ENCODE measurements around the gene RPUSD3. TPM values are rescaled to one million over a fixed set of nuclear protein-coding genes. Genes with fewer than 3 reads are reported as not detected.

Gene RPUSD3
- total RNA-seq, 2 donors from 2014 or later = 56.9 to 67.1 TPM

DNA sequence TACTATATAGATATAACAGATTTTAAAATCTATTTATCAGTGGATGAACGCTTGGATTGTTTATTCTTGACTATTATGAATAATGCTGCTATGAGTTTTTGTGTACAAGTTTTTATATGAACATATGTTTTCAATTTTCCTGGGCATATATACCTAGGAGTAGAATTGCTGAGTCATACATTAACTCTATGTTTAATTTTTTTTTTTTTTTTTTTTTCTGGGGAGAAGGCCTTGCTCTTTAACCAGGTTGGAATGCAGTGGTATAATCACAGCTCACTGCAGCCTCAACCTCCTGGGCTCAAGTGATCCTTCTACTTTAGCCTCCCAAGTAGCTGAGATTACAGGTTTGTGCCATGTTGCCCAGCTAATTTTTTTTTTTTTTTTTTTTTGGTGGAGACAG, 27.2 kb upstream of the RPUSD3 start:
- H3K27me3 ChIP-seq (ENCODE audit: control insufficient read depth, insufficient read depth, low read length, poor library complexity, severe bottlenecking) = no peaks in the 10 kb centered on the region
- Mint-ChIP-seq H3K27ac (no peak overlapping the region), H3K27me3 (ENCODE audit: insufficient read depth) (peaks cover 4% of the 10 kb centered on the region), H3K4me1 (no peaks in the 10 kb centered on the region), H3K36me3 (ENCODE audit: low read depth) (no peaks in the 10 kb centered on the region), H3K4me3 (no peak overlapping the region), H3K9me3 (no peaks in the 10 kb centered on the region)
- no peak overlapping the region for H3K9ac ChIP-seq (ENCODE audit: extremely low read depth, low read length, poor library complexity, severe bottlenecking)
- no peak for DNase-seq
- no peaks in the 10 kb centered on the region for H3K36me3 ChIP-seq (ENCODE audit: control insufficient read depth, insufficient read depth, low read length)
- no peak overlapping the region for H3K27ac ChIP-seq (ENCODE audit: low read depth, low read length)
- H3K9me3 ChIP-seq (ENCODE audit: control insufficient read depth, low read length) = no peaks in the 10 kb centered on the region
- TF ChIP-seq, protein P1, sequence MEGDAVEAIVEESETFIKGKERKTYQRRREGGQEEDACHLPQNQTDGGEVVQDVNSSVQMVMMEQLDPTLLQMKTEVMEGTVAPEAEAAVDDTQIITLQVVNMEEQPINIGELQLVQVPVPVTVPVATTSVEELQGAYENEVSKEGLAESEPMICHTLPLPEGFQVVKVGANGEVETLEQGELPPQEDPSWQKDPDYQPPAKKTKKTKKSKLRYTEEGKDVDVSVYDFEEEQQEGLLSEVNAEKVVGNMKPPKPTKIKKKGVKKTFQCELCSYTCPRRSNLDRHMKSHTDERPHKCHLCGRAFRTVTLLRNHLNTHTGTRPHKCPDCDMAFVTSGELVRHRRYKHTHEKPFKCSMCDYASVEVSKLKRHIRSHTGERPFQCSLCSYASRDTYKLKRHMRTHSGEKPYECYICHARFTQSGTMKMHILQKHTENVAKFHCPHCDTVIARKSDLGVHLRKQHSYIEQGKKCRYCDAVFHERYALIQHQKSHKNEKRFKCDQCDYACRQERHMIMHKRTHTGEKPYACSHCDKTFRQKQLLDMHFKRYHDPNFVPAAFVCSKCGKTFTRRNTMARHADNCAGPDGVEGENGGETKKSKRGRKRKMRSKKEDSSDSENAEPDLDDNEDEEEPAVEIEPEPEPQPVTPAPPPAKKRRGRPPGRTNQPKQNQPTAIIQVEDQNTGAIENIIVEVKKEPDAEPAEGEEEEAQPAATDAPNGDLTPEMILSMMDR (conservative IDR thresholded peaks at IDR 0.05) = no peak
- no peaks in the 10 kb centered on the region for H3K4me1 ChIP-seq (ENCODE audit: control insufficient read depth, insufficient read depth, low read length)
- no peak overlapping the region for H3K4me3 ChIP-seq (ENCODE audit: low read length)
- WGBS, 2 experiments (ENCODE audit: insufficient coverage in 1 of 2, insufficient read length in 1 of 2) = no CpG with 5 or more reads among the region's 1 CpG

DNA sequence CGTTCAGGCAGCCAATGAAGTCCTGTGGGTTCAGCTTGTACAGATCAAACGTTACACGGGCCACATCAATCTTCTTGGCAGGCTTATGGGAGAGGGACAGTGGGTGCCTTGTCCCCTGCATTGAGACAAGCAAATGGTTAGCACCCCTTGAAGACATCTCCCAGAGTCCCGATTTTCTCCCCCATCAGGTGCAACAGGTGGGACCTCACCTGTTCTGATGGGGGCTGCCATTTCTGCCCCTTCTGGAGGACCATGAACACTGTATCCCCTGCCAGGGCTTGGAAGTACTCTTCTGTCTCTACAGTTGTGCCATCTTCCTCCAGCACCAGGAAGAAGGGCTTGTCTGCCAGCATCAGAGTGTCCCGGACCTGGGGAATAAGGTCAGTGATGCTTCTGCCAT, 26.1 kb upstream of the RPUSD3 start:
- no peaks in the 10 kb centered on the region for H3K36me3 ChIP-seq (ENCODE audit: control insufficient read depth, insufficient read depth, low read length)
- H3K4me3 Mint-ChIP-seq = no peak overlapping the region
- no peaks in the 10 kb centered on the region for H3K9me3 Mint-ChIP-seq
- WGBS, 2 experiments (ENCODE audit: insufficient coverage in 1 of 2, insufficient read length in 1 of 2) = 89 to 92% methylated on average over 4 to 5 of the region's 5 CpGs
- TF ChIP-seq, protein P1 (conservative IDR thresholded peaks at IDR 0.05) = no peak
- DNase-seq = no peak
- no peaks in the 10 kb centered on the region for H3K4me1 Mint-ChIP-seq
- H3K27me3 Mint-ChIP-seq (ENCODE audit: insufficient read depth) = peaks cover 4% of the 10 kb centered on the region
- H3K27ac ChIP-seq (ENCODE audit: low read depth, low read length) = no peak overlapping the region
- H3K9me3 ChIP-seq (ENCODE audit: control insufficient read depth, low read length) = no peaks in the 10 kb centered on the region
- H3K27me3 ChIP-seq (ENCODE audit: control insufficient read depth, insufficient read depth, low read length, poor library complexity, severe bottlenecking) = no peaks in the 10 kb centered on the region
- H3K9ac ChIP-seq (ENCODE audit: extremely low read depth, low read length, poor library complexity, severe bottlenecking) = no peak overlapping the region
- no peak overlapping the region for H3K4me3 ChIP-seq (ENCODE audit: low read length)
- H3K36me3 Mint-ChIP-seq (ENCODE audit: low read depth) = no peaks in the 10 kb centered on the region
- H3K27ac Mint-ChIP-seq = no peak overlapping the region
- H3K4me1 ChIP-seq (ENCODE audit: control insufficient read depth, insufficient read depth, low read length) = no peaks in the 10 kb centered on the region

DNA sequence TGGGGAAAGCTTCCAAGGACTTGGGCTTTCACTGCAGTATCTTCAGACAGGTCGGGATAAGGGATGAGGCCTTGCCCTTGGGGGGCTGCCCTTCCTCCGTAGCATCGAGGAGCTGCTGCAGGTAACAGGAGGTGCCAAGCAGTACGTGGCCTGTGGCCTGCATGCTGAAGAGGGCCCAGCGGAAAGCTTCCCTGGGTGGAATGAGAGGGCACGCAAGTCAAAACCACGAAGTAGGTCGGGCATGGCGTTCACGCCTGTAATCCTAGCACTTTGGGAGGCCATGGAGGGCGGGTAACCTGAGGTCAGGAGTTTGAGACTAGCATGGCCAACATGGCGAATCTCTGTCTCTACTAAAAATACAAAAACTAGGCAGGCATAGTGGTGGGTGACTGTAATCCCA, 23.3 kb upstream of the RPUSD3 start:
- Mint-ChIP-seq H3K27me3 (ENCODE audit: insufficient read depth) (peaks cover 10% of the 10 kb centered on the region), H3K4me1 (peaks cover 3% of the 10 kb centered on the region), H3K4me3 (no peak overlapping the region), H3K9me3 (no peaks in the 10 kb centered on the region), H3K36me3 (ENCODE audit: low read depth) (no peaks in the 10 kb centered on the region), H3K27ac (no peak overlapping the region)
- Histone ChIP-seq H3K9me3 (ENCODE audit: control insufficient read depth, low read length) (no peaks in the 10 kb centered on the region), H3K4me1 (ENCODE audit: control insufficient read depth, insufficient read depth, low read length) (no peaks in the 10 kb centered on the region), H3K36me3 (ENCODE audit: control insufficient read depth, insufficient read depth, low read length) (no peaks in the 10 kb centered on the region), H3K4me3 (ENCODE audit: low read length) (no peak overlapping the region), H3K9ac (ENCODE audit: extremely low read depth, low read length, poor library complexity, severe bottlenecking) (no peak overlapping the region), H3K27ac (ENCODE audit: low read depth, low read length) (no peak overlapping the region), H3K27me3 (ENCODE audit: control insufficient read depth, insufficient read depth, low read length, poor library complexity, severe bottlenecking) (no peaks in the 10 kb centered on the region)
- TF ChIP-seq, protein P1 (conservative IDR thresholded peaks at IDR 0.05) = no peak
- no peak for DNase-seq
- 92% methylated on average over 11 to 12 of the region's 12 CpGs for WGBS, 2 experiments (ENCODE audit: insufficient coverage in 1 of 2, insufficient read length in 1 of 2)

Data from endodermal cell (in vitro differentiated cells).